ENCODE results near the gene LMO2. TPM values are rescaled to one million over a fixed set of nuclear protein-coding genes. Genes with fewer than 3 reads are reported as not detected.
A peak's percentile ranks its signal among the peaks of the same experiment; 100 is the strongest.

LMO2 gene
- total RNA-seq, 4 donors from 2014 or later, result 9.4 to 53.3 (median 25.8) TPM

- DNase-seq (ENCODE audit: low spot score) (no peak), ATAC-seq (ENCODE audit: low FRiP score) (no peak)
- no peak for TF ChIP-seq CTCF (IDR thresholded peaks at IDR 0.05)
These were observed 17.4 kb downstream of the LMO2 start for GRCh38 chr11:33874433-33874832.

- no peak for DNase-seq (ENCODE audit: low spot score)
- ATAC-seq (ENCODE audit: low FRiP score), result peak; percentile 71
These were observed 22.1 kb downstream of the LMO2 start for GRCh38 chr11:33869481-33870422.

GRCh38 chr11:33868647-33869461, 23.0 kb downstream of the LMO2 start:
- ATAC-seq (ENCODE audit: low FRiP score), result no peak
- TF ChIP-seq CTCF (IDR thresholded peaks at IDR 0.05), result no peak
- DNase-seq (ENCODE audit: low spot score), result no peak

More at GRCh38 chr11:33869481-33870422, 22.1 kb downstream of the LMO2 start:
- no peak for TF ChIP-seq CTCF (IDR thresholded peaks at IDR 0.05)

- TF ChIP-seq CTCF (IDR thresholded peaks at IDR 0.05), result no peak
- DNase-seq (ENCODE audit: low spot score) (no peak), ATAC-seq (ENCODE audit: low FRiP score) (no peak)
These were observed 23.8 kb downstream of the LMO2 start for GRCh38 chr11:33867996-33868646.

- DNase-seq (ENCODE audit: low spot score), result no peak
- ATAC-seq (ENCODE audit: low FRiP score), result no peak
- TF ChIP-seq CTCF (IDR thresholded peaks at IDR 0.05), result no peak
These were observed 24.3 kb downstream of the LMO2 start for GRCh38 chr11:33867561-33867960.

GRCh38 chr11:33866936-33867335, 24.9 kb downstream of the LMO2 start:
- no peak for TF ChIP-seq CTCF (IDR thresholded peaks at IDR 0.05)
- DNase-seq (ENCODE audit: low spot score), result no peak
- ATAC-seq (ENCODE audit: low FRiP score), result no peak

Data from omental fat pad (tissue), 4 donors.